Activated T-cell treated with anti-CD3 and anti-CD28 coated beads, Interleukin-2, amount 50 U/mL, for 4 hours (primary cell): ENCODE results near the gene ZNF662. TPM values are rescaled to one million over a fixed set of nuclear protein-coding genes. Genes with fewer than 3 reads are reported as not detected.
A peak's percentile ranks its signal among the peaks of the same experiment; 100 is the strongest.

Experiments used
- ATAC-seq, 2 donors: fragments of 200-7000 bp; cut with Tn5 transposase; one replicate each; pipeline ENCODE4 v1.10.0; 2021
- DNase-seq: peaks from one replicate; pipeline ENCODE4 v3.0.0-alpha.2; 2020
- H3K27me3 Mint-ChIP-seq: one replicate; pipeline ENCODE4 v1.8.0; 2021; ENCODE audit warnings: low read depth, mixed read lengths
- H3K36me3 Mint-ChIP-seq: one replicate; pipeline ENCODE4 v1.8.0; 2022; ENCODE audit warnings: mixed read lengths; ENCODE audit not compliant: insufficient read depth
- H3K4me1 Mint-ChIP-seq: one replicate; pipeline ENCODE4 v1.8.0; 2021; ENCODE audit warnings: low read depth, mixed read lengths
- H3K4me3 Mint-ChIP-seq: one replicate; pipeline ENCODE4 v1.8.0; 2021; ENCODE audit warnings: mild to moderate bottlenecking, moderate library complexity, mixed read lengths
- H3K9me3 Mint-ChIP-seq: one replicate; pipeline ENCODE4 v1.8.0; 2021; ENCODE audit warnings: mixed read lengths
- total RNA-seq, 3 donors: library from RNA; stranded (reverse); gene quantifications; one replicate each; pipeline ENCODE4 v1.2.1, GENCODE V29; 2021

ZNF662 gene
- total RNA-seq, 3 donors from 2014 or later, result 0.33 to 1.4 (median 1.0) TPM

DNA sequence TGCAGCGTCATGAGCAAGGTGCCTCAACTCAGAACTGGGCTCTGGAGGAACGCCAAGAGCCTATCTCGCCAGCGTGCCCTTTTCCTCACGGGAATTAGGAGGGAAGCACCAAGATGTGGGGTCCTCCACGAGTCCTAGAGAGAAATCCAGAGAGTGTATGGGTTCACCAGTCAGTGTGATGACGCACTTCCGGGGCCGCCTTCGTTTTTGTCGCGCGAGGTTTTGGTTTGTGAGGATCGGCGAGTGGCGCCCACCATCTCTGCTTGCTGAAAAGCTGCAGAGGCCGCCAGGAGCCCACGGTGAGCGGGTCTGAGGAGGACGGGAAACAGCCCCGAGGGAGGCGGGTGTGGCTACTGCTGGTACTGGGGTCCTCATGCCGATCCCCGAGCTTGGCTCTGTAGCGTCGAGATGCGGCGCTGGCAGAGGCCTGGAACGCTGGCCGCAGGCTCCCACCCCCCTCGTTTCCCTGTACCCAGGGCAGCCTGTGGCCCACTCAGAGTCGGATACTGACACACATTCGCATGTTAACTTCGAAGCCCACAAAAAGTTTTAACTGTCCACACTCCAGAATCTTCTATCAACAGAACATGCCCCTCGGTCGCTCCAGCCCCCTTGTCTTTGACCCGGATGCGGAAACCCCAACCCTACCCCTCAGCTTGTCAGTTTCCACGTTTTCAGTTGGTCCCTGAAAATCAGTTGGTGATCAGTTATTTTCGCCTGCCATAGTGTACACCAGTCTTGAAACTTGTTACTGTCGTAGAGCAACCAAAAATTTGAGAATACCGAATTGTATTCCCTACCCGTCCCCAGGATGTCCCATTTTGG is 30.4 kb downstream of the ZNF662 start:
- Mint-ChIP-seq H3K36me3 (no peaks in the 10 kb centered on the region), H3K4me1 (peaks cover 29% of the 10 kb centered on the region), H3K9me3 (no peaks in the 10 kb centered on the region), H3K27me3 (no peaks in the 10 kb centered on the region), H3K4me3 (no peak overlapping the region)
- DNase-seq, result no peak
- no peak for ATAC-seq

- Mint-ChIP-seq H3K27me3 (no peaks in the 10 kb centered on the region), H3K4me3 (no peak overlapping the region), H3K9me3 (no peaks in the 10 kb centered on the region), H3K36me3 (no peaks in the 10 kb centered on the region), H3K4me1 (peaks cover 29% of the 10 kb centered on the region)
- ATAC-seq, result no peak
- no peak for DNase-seq
Observed at GRCh38 chr3:42937334-42937733, 31.4 kb downstream of the ZNF662 start.

DNA sequence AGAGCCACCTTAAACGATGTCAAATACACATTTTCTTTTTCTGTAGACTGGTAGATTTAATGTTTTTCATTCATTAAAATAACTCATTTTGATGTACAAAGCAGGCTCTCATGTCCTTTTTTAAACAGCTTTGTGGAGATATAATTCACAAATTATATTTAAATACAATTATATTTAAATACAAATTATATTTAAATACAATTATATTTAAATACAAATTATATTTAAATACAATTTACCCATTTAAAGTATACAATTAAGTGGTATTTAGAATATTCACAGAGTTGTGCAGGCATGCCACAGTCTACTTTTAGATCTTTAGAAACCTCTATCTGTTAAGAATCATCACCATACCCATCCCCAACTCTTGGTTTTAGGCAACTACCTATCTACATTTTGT is 36.8 kb downstream of the ZNF662 start:
- no peaks in the 10 kb centered on the region for H3K36me3 Mint-ChIP-seq
- DNase-seq (no peak), ATAC-seq (no peak)
- H3K27me3 Mint-ChIP-seq, result peaks cover 7% of the 10 kb centered on the region
- H3K4me1 Mint-ChIP-seq, result no peaks in the 10 kb centered on the region
- no peak overlapping the region for H3K4me3 Mint-ChIP-seq
- no peaks in the 10 kb centered on the region for H3K9me3 Mint-ChIP-seq

DNA sequence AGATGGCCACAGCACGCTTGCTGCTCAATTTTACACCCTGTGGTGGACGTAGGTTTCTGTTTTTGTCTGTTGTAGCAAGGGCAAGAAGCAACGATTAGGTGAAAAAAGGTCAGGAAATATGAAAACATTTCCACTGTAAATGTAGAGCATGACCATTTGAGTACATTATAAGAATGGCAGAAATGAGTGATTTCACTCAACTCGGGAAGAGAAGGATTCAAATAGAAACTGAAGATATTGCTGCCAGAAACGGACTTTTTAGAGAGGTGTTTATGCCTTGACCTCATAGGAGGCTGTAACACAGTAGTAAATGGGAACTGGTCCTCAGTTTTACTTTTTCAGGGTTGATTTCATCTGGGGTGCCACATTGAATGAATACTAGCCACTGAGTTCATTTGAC is 40.1 kb downstream of the ZNF662 start:
- DNase-seq (no peak), ATAC-seq (no peak)
- Mint-ChIP-seq H3K4me3 (no peak overlapping the region), H3K4me1 (no peaks in the 10 kb centered on the region), H3K27me3 (peaks cover 7% of the 10 kb centered on the region), H3K36me3 (no peaks in the 10 kb centered on the region), H3K9me3 (no peaks in the 10 kb centered on the region)

GRCh38 chr3:42957573-42957972 is 51.6 kb downstream of the ZNF662 start:
- H3K9me3 Mint-ChIP-seq, result no peaks in the 10 kb centered on the region
- no peak overlapping the region for H3K4me3 Mint-ChIP-seq
- ATAC-seq (no peak), DNase-seq (no peak)
- no peaks in the 10 kb centered on the region for H3K36me3 Mint-ChIP-seq
- peaks cover 5% of the 10 kb centered on the region for H3K4me1 Mint-ChIP-seq
- peaks cover 2% of the 10 kb centered on the region for H3K27me3 Mint-ChIP-seq

- Mint-ChIP-seq H3K27me3 (peaks cover 2% of the 10 kb centered on the region), H3K4me1 (peaks cover 21% of the 10 kb centered on the region), H3K4me3 (no peak overlapping the region), H3K36me3 (no peaks in the 10 kb centered on the region), H3K9me3 (no peaks in the 10 kb centered on the region)
- DNase-seq (no peak), ATAC-seq (no peak)
Observed at GRCh38 chr3:42960282-42960681, 54.3 kb downstream of the ZNF662 start.

- no peak overlapping the region for H3K4me3 Mint-ChIP-seq
- H3K4me1 Mint-ChIP-seq, result peaks cover 23% of the 10 kb centered on the region
- H3K9me3 Mint-ChIP-seq, result no peaks in the 10 kb centered on the region
- no peaks in the 10 kb centered on the region for H3K36me3 Mint-ChIP-seq
- no peak for ATAC-seq
- DNase-seq, result no peak
- peaks cover 2% of the 10 kb centered on the region for H3K27me3 Mint-ChIP-seq
Observed at GRCh38 chr3:42960786-42961185, 54.8 kb downstream of the ZNF662 start.

GRCh38 chr3:42961633-42962032 is 55.7 kb downstream of the ZNF662 start:
- Mint-ChIP-seq H3K27me3 (peaks cover 2% of the 10 kb centered on the region), H3K9me3 (no peaks in the 10 kb centered on the region), H3K36me3 (no peaks in the 10 kb centered on the region), H3K4me1 (peaks cover 23% of the 10 kb centered on the region), H3K4me3 (no peak overlapping the region)
- no peak for ATAC-seq
- peak; percentile 10 for DNase-seq

DNA sequence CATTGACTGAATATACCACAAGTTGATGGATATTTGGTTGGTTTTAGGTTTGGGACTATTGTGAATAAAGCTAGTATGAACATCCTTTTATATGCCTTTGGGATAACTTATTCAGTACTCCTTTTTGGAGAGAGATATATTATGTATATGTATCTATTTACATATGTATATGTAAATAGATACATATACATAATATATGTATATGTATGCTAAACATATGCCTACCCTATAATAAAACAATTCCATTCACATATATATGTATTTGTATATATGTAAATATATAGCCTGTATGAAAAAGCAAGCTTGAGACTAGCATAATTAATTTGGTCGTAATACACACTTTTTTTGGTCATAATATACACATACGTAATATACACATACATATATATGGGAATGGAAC is 57.3 kb downstream of the ZNF662 start:
- no peak overlapping the region for H3K4me3 Mint-ChIP-seq
- no peaks in the 10 kb centered on the region for H3K36me3 Mint-ChIP-seq
- H3K9me3 Mint-ChIP-seq, result no peaks in the 10 kb centered on the region
- DNase-seq, result no peak
- H3K27me3 Mint-ChIP-seq, result peaks cover 5% of the 10 kb centered on the region
- peaks cover 23% of the 10 kb centered on the region for H3K4me1 Mint-ChIP-seq
- no peak for ATAC-seq

GRCh38 chr3:42964266-42964665 is 58.3 kb downstream of the ZNF662 start:
- no peak for ATAC-seq
- H3K27me3 Mint-ChIP-seq, result peaks cover 5% of the 10 kb centered on the region

More at GRCh38 chr3:42964266-42964665, 58.3 kb downstream of the ZNF662 start:
- no peaks in the 10 kb centered on the region for H3K9me3 Mint-ChIP-seq
- peaks cover 23% of the 10 kb centered on the region for H3K4me1 Mint-ChIP-seq
- H3K36me3 Mint-ChIP-seq, result no peaks in the 10 kb centered on the region
- no peak for DNase-seq
- H3K4me3 Mint-ChIP-seq, result no peak overlapping the region

Other genes starting within 250 kb of the ZNF662 start
- gene KLHL40, start 220.6 kb upstream of the ZNF662 start, total RNA-seq, result not detected
- gene HHATL, start 203.3 kb upstream of the ZNF662 start, total RNA-seq, result not detected
- gene CCDC13, start 132.9 kb upstream of the ZNF662 start, total RNA-seq, result under 1 TPM; 0.29 to 0.73 (median 0.35) TPM
- gene HIGD1A, start 101.7 kb upstream of the ZNF662 start, total RNA-seq, result 10 to 100 TPM; 75.5 to 88.7 (median 83.0) TPM
- under 1 TPM; 0.13 to 0.56 (median 0.14) TPM for gene ACKR2, start 96.7 kb upstream of the ZNF662 start, total RNA-seq
- gene CYP8B1, start 30.3 kb upstream of the ZNF662 start, total RNA-seq, result under 1 TPM; 0.05 to 0.10 (median 0.05) TPM
- gene GASK1A, start 73.2 kb downstream of the ZNF662 start, total RNA-seq, result not detected
- 10 to 100 TPM in 2 of 3 donors, 1 to 10 TPM in 1; 10.0 to 10.6 (median 10.4) TPM for gene POMGNT2, start 199.9 kb downstream of the ZNF662 start, total RNA-seq